Heart left ventricle (tissue), 16 donors: Measurements from ENCODE around the gene CREB3L1. TPM values are rescaled to one million over a fixed set of nuclear protein-coding genes. Genes with fewer than 3 reads are reported as not detected.

Experiments used
- ATAC-seq, 4 donors: fragments of 200-7000 bp; cut with Tn5 transposase; one replicate each; pipeline ENCODE4 v1.9.1; 2020 to 2022; ENCODE audit warnings: moderate library complexity in 4 of 4, mild to moderate bottlenecking in 3 of 4, moderate number of reproducible peaks in 1 of 4
- DNase-seq, 5 donors: peaks; one replicate each; pipeline ENCODE4 v3.0.0-alpha.2; 2020
- H3K27ac ChIP-seq, 12 donors: fragments of 200-600 bp; sonication (generic) in 4 of 12; one replicate each; pipeline versions ENCODE4 v1.5.0 to v1.8.0; 2016 to 2022; ENCODE audit warnings: mild to moderate bottlenecking in 2 of 12
- H3K27me3 ChIP-seq, 9 donors: fragments of 200-600 bp; sonication (generic) in 2 of 9; one replicate each; pipeline versions ENCODE4 v1.5.1 to v1.8.0; 2016 to 2022; ENCODE audit warnings: mild to moderate bottlenecking in 3 of 9
- H3K36me3 ChIP-seq, 9 donors: fragments of 200-600 bp; sonication (generic) in 2 of 9; one replicate each; pipeline versions ENCODE4 v1.5.0 to v1.8.0; 2018 to 2022; ENCODE audit warnings: mild to moderate bottlenecking in 2 of 9
- H3K4me1 ChIP-seq, 12 donors: fragments of 200-600 bp; sonication (generic) in 4 of 12; one replicate each; pipeline versions ENCODE4 v1.5.0 to v1.8.0; 2016 to 2022; ENCODE audit warnings: mild to moderate bottlenecking in 3 of 12
- H3K4me3 ChIP-seq, 12 donors: fragments of 200-600 bp; sonication (generic) in 4 of 12; one replicate each; pipeline versions ENCODE4 v1.5.0 to v1.8.0; 2017 to 2022; ENCODE audit warnings: mild to moderate bottlenecking in 9 of 12, moderate library complexity in 4 of 12
- H3K9me3 ChIP-seq, 12 donors: fragments of 200-600 bp; sonication (generic) in 4 of 12; one replicate each; pipeline versions ENCODE4 v1.5.0 to v1.8.0; 2016 to 2022; ENCODE audit warnings: mild to moderate bottlenecking in 1 of 12
- POLR2A ChIP-seq, 2 donors: fragments of 450-650 bp; IDR thresholded peaks; one replicate each; pipeline ENCODE4 v1.6.1; 2017; ENCODE audit warnings: antibody characterized with exemption in 2 of 2, mild to moderate bottlenecking in 2 of 2, moderate library complexity in 2 of 2
- WGBS, 4 donors: extraction: QIAGEN DNeasy Blood & Tissue Kit in 2 of 4; methylation state at CpG; one replicate each; pipeline versions ENCODE4 v1.1.5 to v1.1.7; 2013 to 2018; 5-methylcytosine and 5-hydroxymethylcytosine counted together
- intact Hi-C, 10 donors: fragments of 100-400 bp; cut with DNase I; formaldehyde crosslinking; loops; one replicate each; pipeline versions ENCODE4 v1.11.1 to v1.14.2; 2022
- polyA plus RNA-seq, 2 donors: library from polyadenylated mRNA; stranded (reverse); fragments of 200-250 nt; gene quantifications; one replicate each; pipeline ENCODE4 v1.2.3, GENCODE V29; 2013
- total RNA-seq, 9 donors: library from RNA; depleted of rRNA in 2 of 9; stranded (reverse); fragments of >200 nt in 2 of 9; fragmentation: NEBNext Ultra II Directional in 3 of 9; extraction: Animal tissue kit (Norgen Biotek cat#: 25700) in 3 of 9; gene quantifications; one replicate each; pipeline versions ENCODE4 v1.1.0 to v1.2.4, GENCODE V29; 2016 to 2023
- TF ChIP-seq, protein P1 (sequence below), 12 donors: fragments of 200-600 bp; sonication (generic) in 4 of 12; IDR thresholded peaks; one replicate each; pipeline versions ENCODE4 v1.5.0 to v1.8.0; 2018 to 2022; ENCODE audit warnings: antibody characterized with exemption in 12 of 12, mild to moderate bottlenecking in 5 of 12
- donor health status: ischemic (EF 13 %, LVEDD 7.1; RV severe dilation, severe dysfunction).
- donor health status: healthy with polysubstance abuse.
- donor health status: DM: no; HTN: yes; CAD: no.
- donor health status: DM: no; HTN: no; CAD: no.
- donor health status: ischemic (EF 25% LVEDD 6.9; RV normal size, moderate dysfunction).
- donor health status: ischemic (EF 25% LVEDD 5.7; RV mildly dilated, moderate dysfunction).
- donor health status: healthy.
- donor health status: DM: yes; HTN: yes; CAD: no.
- donor health status: ischemic (EF 35%, LVEDD 5.7; RV mildly dilated, moderate dysfunction).
- donor health status: nonischemic (EF 11% LVEDD 7.7; RV severe dilation, severe dysfunction).
- donor health status: DM: yes; HTN: yes; CAD: no.
- donor health status: PGD.
- donor health status: ischemic (EF 29% LVEDD 5.4; RV normal size, mild dysfunction).
- donor health status: nonischemic (EF 23%, LVEDD 6.1; RV moderate dilation, normal function).

Gene CREB3L1
- total and polyA plus RNA-seq, 11 donors, result 7.4 to 31.9 (median 23.3) TPM

DNA sequence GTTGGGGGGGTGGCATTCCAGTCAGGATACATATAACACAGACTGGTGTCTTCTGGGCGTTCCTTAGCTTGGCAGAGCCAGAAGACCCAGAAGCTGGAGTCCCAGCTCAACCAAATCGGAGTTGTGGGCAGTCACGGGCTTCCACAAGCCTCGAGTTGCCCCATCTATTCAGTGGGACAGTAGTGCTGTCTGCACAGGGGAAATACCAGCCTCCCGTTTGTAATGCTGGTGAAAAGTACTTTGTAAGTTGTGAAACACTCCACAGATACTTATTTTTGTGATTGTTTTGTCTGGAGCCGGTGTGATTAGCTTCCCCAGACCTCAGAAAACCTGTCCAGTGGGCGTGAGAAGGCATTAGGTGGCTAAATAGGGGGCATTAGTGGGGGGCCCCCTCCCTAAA, 83.4 kb downstream of the CREB3L1 start:
- DNase-seq (no peak), ATAC-seq (no peak)
- Histone ChIP-seq H3K27me3 (no peaks in the 10 kb centered on the region), H3K4me1 (peaks cover 15 to 80% (median 51%) of the 10 kb centered on the region in 12 donors), H3K9me3 (no peaks in the 10 kb centered on the region), H3K36me3 (peaks cover 0 to 32% (median 0%) of the 10 kb centered on the region in 9 donors), H3K4me3 (peak overlapping the region in 11 of 12 donors; percentile 34 to 65 (median 55)), H3K27ac (peak overlapping the region; percentile 74 to 97 (median 94))
- intact Hi-C loops, result no loop called here
- TF ChIP-seq POLR2A (IDR thresholded peaks at IDR 0.05), result no peak
- TF ChIP-seq, protein P1, sequence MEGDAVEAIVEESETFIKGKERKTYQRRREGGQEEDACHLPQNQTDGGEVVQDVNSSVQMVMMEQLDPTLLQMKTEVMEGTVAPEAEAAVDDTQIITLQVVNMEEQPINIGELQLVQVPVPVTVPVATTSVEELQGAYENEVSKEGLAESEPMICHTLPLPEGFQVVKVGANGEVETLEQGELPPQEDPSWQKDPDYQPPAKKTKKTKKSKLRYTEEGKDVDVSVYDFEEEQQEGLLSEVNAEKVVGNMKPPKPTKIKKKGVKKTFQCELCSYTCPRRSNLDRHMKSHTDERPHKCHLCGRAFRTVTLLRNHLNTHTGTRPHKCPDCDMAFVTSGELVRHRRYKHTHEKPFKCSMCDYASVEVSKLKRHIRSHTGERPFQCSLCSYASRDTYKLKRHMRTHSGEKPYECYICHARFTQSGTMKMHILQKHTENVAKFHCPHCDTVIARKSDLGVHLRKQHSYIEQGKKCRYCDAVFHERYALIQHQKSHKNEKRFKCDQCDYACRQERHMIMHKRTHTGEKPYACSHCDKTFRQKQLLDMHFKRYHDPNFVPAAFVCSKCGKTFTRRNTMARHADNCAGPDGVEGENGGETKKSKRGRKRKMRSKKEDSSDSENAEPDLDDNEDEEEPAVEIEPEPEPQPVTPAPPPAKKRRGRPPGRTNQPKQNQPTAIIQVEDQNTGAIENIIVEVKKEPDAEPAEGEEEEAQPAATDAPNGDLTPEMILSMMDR (IDR thresholded peaks at IDR 0.05), result no peak
- 39 to 50% (median 43%) methylated on average over 7 of the region's 7 CpGs for WGBS, 4 donors

DNA sequence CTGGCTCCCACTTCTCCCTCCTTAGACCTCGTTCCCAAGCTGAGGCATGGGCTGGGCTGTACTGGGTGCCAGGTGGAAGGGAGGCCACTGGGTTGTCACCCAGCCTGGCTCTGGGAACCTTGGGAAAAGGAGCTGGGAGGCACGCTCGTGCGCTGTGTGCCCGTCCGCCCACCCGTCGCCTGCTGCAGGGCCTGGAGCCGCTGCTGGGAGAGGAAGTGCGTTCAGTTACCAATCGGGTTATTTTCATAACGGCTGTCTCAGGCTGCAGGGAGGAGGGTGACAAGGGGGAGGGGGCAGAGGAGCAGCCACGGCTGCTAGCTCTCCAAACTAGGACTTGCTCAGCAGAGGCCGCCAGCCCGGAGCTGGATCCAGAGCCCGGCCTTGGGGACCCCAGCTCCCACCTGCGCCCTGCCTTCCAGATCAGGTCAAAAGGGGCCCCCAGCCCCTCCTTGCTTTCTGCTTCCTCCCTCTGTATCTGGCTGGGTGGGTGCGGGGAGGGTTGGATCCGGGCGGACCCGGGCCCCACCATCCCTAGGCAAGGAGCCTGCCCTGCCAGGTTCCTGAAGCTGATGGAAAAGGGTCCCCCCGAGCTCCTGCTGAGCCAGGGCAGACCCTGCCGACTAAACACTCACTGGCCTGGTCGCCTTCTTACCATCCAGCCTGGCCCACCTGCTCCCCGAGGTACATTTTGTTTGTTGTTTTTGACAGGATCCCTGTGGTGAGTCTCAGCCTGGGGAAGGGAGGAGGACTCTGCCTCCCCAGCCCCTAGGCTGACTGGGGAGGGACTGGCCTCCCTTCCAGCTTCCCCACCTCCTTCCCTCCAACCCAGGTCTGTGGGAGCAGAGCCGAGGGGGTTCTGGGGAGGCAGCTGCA, 84.1 kb downstream of the CREB3L1 start:
- H3K4me1 ChIP-seq, result peaks cover 15 to 75% (median 53%) of the 10 kb centered on the region in 12 donors
- 3 to 8% (median 6%) methylated on average over 24 to 26 of the region's 26 CpGs for WGBS, 4 donors
- no peaks in the 10 kb centered on the region for H3K27me3 ChIP-seq
- intact Hi-C loops, result no loop called here
- DNase-seq (peak; percentile 82 to 86 (median 85)), ATAC-seq (peak; percentile 65 to 84 (median 75))
- H3K9me3 ChIP-seq, result no peaks in the 10 kb centered on the region
- H3K36me3 ChIP-seq, result peaks cover 0 to 30% (median under 1%) of the 10 kb centered on the region in 9 donors
- TF ChIP-seq POLR2A (IDR thresholded peaks at IDR 0.05), result peak; percentile 29 to 60
- TF ChIP-seq, protein P1 (IDR thresholded peaks at IDR 0.05), result no peak
- H3K27ac ChIP-seq, result peak overlapping the region; percentile 74 to 97 (median 94)
- H3K4me3 ChIP-seq, result peak overlapping the region; percentile 15 to 65 (median 55)

DNA sequence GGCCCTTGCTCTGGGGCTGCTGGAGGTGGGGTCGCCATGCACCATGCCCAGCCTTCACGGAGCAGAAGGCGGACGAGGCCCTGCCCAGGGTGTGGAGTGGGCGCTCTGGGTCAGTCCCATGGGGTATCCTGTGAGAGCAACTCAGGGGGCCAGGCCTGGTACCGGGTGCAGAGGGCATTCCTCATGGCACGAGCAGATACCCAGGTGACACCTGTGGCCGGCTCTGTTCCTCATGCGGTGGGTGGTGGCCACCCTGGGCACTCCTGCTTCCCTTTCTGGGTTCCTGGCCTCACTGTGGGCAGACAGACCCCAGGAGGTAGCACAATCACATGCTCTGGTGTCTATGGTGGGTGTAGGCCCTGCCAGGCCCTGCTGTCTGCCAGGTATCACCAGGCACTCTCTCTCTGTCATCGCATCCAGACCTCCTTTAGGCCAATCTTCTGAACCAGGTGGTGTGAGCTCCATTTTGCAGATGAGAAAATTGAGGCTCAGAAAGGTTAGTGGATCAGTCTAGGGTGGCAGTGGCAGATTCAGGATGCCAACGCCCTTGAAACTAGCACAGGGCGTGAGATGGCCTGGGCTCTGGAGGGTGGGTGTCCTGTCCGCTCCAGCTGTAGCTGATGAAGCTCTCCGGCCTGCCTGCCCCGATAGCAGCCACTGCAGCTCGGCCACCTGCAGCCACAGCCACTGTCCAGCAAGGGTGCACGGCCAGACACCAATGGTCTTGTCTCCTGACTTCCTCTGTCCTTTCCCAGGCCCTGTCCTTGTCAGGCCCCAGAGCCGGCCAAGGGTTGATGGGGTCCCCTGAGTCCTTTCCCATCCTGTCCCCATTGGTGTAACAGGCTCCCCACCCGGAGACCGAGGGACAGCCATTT, 84.9 kb downstream of the CREB3L1 start:
- Histone ChIP-seq H3K36me3 (peaks cover 0 to 30% (median 0%) of the 10 kb centered on the region in 9 donors), H3K27me3 (no peaks in the 10 kb centered on the region), H3K4me3 (peak overlapping the region; percentile 15 to 65 (median 55)), H3K9me3 (no peaks in the 10 kb centered on the region), H3K27ac (peak overlapping the region; percentile 74 to 97 (median 94)), H3K4me1 (peaks cover 15 to 73% (median 56%) of the 10 kb centered on the region in 12 donors)
- 50 to 63% (median 59%) methylated on average over 16 to 20 of the region's 20 CpGs for WGBS, 4 donors
- intact Hi-C loops, result no loop called here
- DNase-seq, result peak in 1 of 5 donors; percentile 49
- TF ChIP-seq POLR2A (IDR thresholded peaks at IDR 0.05), result no peak
- TF ChIP-seq, protein P1 (IDR thresholded peaks at IDR 0.05), result no peak
- peak in 3 of 4 donors; percentile 1 for ATAC-seq
